ENCODE measurements around the gene IRAK1BP1. TPM values are rescaled to one million over a fixed set of nuclear protein-coding genes. Genes with fewer than 3 reads are reported as not detected.
"Not testable (repeated sequence)": the region's sequence is repeated elsewhere in the genome, so short reads cannot be mapped to it uniquely, and the experiment has no call there.

Gene IRAK1BP1
- polyA plus RNA-seq, 1 donor = 4.4 TPM

- Histone ChIP-seq H3K4me1 (ENCODE audit: control insufficient read depth, insufficient read depth, low read length) (no peaks in the 10 kb centered on the region), H3K36me3 (ENCODE audit: control insufficient read depth, insufficient read depth, low read length) (peaks cover 7% of the 10 kb centered on the region), H3K9me3 (ENCODE audit: control insufficient read depth, low read depth, low read length) (no peaks in the 10 kb centered on the region), H3K27me3 (ENCODE audit: control insufficient read depth, insufficient read depth, low read length) (no peaks in the 10 kb centered on the region), H3K27ac (ENCODE audit: low read length) (peak overlapping the region; percentile 74), H3K4me3 (ENCODE audit: low read length) (peak overlapping the region; percentile 91)
- 14% methylated on average over 3 of the region's 8 CpGs for whole genome bisulfite sequencing (ENCODE audit: insufficient coverage, low lambda C conversion rate)
- peak; percentile 2 to 11 for DNase-seq
Observed at GRCh38 chr6:78868116-78868515, 765 bp downstream of the IRAK1BP1 start.

GRCh38 chr6:78875505-78875904, 8.2 kb downstream of the IRAK1BP1 start:
- Histone ChIP-seq H3K4me3 (ENCODE audit: low read length) (no peak overlapping the region), H3K9me3 (ENCODE audit: control insufficient read depth, low read depth, low read length) (peaks cover 4% of the 10 kb centered on the region), H3K36me3 (ENCODE audit: control insufficient read depth, insufficient read depth, low read length) (peaks cover 7% of the 10 kb centered on the region), H3K27me3 (ENCODE audit: control insufficient read depth, insufficient read depth, low read length) (no peaks in the 10 kb centered on the region), H3K4me1 (ENCODE audit: control insufficient read depth, insufficient read depth, low read length) (no peaks in the 10 kb centered on the region), H3K27ac (ENCODE audit: low read length) (no peak overlapping the region)
- no peak for DNase-seq
- WGBS (ENCODE audit: insufficient coverage, low lambda C conversion rate) = no CpG with 5 or more reads among the region's 3 CpGs

DNA sequence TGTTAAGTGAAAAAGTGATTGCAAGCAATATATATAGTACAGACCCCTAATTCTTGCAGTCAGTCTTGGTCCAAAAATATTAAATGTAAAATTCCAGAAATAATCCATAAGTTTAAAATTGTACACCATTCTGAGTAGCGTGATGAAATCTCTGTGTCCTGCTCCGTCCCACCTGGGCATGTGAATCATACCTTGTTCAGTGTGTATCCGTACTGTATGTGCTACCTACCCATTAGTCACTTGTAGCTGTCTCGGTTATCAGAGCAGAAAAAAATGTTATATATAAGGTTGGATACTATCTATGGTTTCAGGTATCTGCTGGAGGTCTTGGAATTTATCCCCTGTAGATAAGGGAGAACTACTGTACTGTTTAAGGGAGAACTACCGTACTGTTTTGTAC, 16.3 kb downstream of the IRAK1BP1 start:
- no peaks in the 10 kb centered on the region for H3K4me1 ChIP-seq (ENCODE audit: control insufficient read depth, insufficient read depth, low read length)
- DNase-seq = no peak
- H3K4me3 ChIP-seq (ENCODE audit: low read length) = no peak overlapping the region
- H3K9me3 ChIP-seq (ENCODE audit: control insufficient read depth, low read depth, low read length) = no peaks in the 10 kb centered on the region
- WGBS (ENCODE audit: insufficient coverage, low lambda C conversion rate) = no CpG with 5 or more reads among the region's 5 CpGs
- no peaks in the 10 kb centered on the region for H3K36me3 ChIP-seq (ENCODE audit: control insufficient read depth, insufficient read depth, low read length)
- no peaks in the 10 kb centered on the region for H3K27me3 ChIP-seq (ENCODE audit: control insufficient read depth, insufficient read depth, low read length)
- no peak overlapping the region for H3K27ac ChIP-seq (ENCODE audit: low read length)

DNA sequence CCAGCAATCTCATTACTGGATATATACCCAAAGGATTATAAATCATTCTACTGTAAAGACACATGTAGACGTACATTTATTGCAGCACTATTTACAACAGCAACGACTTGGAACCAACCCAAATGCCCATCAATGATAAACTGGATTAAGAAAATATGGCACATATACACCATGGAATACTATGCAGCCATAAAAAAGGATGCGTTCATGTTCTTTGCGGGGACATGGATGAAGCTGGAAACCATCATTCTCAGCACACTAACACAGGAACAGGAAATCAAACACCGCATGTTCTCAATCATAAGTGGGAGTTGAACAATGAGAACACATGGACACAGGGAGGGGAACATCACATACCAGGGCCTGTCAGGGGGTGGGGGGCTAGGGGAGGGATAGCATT, 22.6 kb downstream of the IRAK1BP1 start:
- H3K27ac ChIP-seq (ENCODE audit: low read length); H3K4me3 ChIP-seq (ENCODE audit: low read length): not testable (repeated sequence)
- WGBS (ENCODE audit: insufficient coverage, low lambda C conversion rate) = 100% methylated on average over 1 of the region's 5 CpGs

GRCh38 chr6:78896227-78896626, 28.9 kb downstream of the IRAK1BP1 start:
- H3K4me3 ChIP-seq (ENCODE audit: low read length) = no peak overlapping the region

More for the DNA sequence above, 22.6 kb downstream of the IRAK1BP1 start:
- not testable (repeated sequence) for H3K9me3 ChIP-seq (ENCODE audit: control insufficient read depth, low read depth, low read length); H3K36me3 ChIP-seq (ENCODE audit: control insufficient read depth, insufficient read depth, low read length); H3K4me1 ChIP-seq (ENCODE audit: control insufficient read depth, insufficient read depth, low read length); H3K27me3 ChIP-seq (ENCODE audit: control insufficient read depth, insufficient read depth, low read length); DNase-seq

DNA sequence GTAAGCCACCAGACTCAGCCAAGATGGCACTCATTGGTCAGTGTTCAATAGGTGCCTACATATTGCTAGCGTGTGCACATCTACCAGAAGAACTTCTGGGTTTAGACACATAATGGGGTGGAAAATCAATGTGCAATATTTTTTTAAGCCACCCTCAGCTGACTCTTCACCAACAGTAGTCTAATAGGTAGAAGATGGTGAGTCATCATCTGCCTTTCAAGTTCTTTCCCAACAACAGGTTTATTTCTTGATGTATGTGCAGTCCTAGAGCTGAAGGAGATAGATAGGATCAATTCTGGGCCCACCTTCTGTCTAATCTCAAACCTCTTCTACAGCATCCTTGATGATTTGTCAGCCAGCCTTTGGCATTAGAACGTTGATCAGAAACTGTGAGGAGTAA, 41.3 kb downstream of the IRAK1BP1 start:
- DNase-seq = peak; percentile 12 to 14
- no peak overlapping the region for H3K4me3 ChIP-seq (ENCODE audit: low read length)
- no peak overlapping the region for H3K27ac ChIP-seq (ENCODE audit: low read length)
- H3K36me3 ChIP-seq (ENCODE audit: control insufficient read depth, insufficient read depth, low read length) = no peaks in the 10 kb centered on the region
- H3K4me1 ChIP-seq (ENCODE audit: control insufficient read depth, insufficient read depth, low read length) = peaks cover 10% of the 10 kb centered on the region
- H3K9me3 ChIP-seq (ENCODE audit: control insufficient read depth, low read depth, low read length) = no peaks in the 10 kb centered on the region
- H3K27me3 ChIP-seq (ENCODE audit: control insufficient read depth, insufficient read depth, low read length) = no peaks in the 10 kb centered on the region
- 80% methylated on average over 1 of the region's 2 CpGs for WGBS (ENCODE audit: insufficient coverage, low lambda C conversion rate)

More at GRCh38 chr6:78896227-78896626, 28.9 kb downstream of the IRAK1BP1 start:
- 88% methylated on average over 1 of the region's 2 CpGs for WGBS (ENCODE audit: insufficient coverage, low lambda C conversion rate)
- Histone ChIP-seq H3K9me3 (ENCODE audit: control insufficient read depth, low read depth, low read length) (peaks cover 4% of the 10 kb centered on the region), H3K4me1 (ENCODE audit: control insufficient read depth, insufficient read depth, low read length) (no peaks in the 10 kb centered on the region), H3K27ac (ENCODE audit: low read length) (no peak overlapping the region), H3K27me3 (ENCODE audit: control insufficient read depth, insufficient read depth, low read length) (no peaks in the 10 kb centered on the region), H3K36me3 (ENCODE audit: control insufficient read depth, insufficient read depth, low read length) (peaks cover 9% of the 10 kb centered on the region)
- no peak for DNase-seq

DNA sequence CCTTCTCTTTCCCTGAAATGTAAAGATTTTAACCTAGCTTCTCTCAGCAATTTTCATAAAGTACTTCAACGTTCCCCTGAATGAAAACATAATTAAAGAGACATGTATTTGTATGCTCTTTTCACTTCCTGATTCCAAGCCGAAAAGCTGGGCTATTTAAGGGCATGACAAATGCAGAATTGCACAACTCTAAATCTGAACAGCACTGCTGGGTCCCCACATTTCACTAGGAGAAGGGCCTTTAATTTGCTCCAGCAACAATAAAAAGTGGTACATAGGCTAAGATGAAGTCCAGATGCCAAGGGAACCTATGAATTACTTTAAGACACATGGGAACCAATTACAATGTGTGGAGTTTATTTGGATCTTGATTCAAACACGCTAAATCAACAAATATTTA, 42.0 kb downstream of the IRAK1BP1 start:
- no peaks in the 10 kb centered on the region for H3K27me3 ChIP-seq (ENCODE audit: control insufficient read depth, insufficient read depth, low read length)
- no peak overlapping the region for H3K4me3 ChIP-seq (ENCODE audit: low read length)
- WGBS (ENCODE audit: insufficient coverage, low lambda C conversion rate) = 100% methylated on average over 1 of the region's 3 CpGs
- H3K36me3 ChIP-seq (ENCODE audit: control insufficient read depth, insufficient read depth, low read length) = no peaks in the 10 kb centered on the region
- H3K9me3 ChIP-seq (ENCODE audit: control insufficient read depth, low read depth, low read length) = no peaks in the 10 kb centered on the region
- DNase-seq = peak in 1 of 2 donors; percentile 26
- peaks cover 10% of the 10 kb centered on the region for H3K4me1 ChIP-seq (ENCODE audit: control insufficient read depth, insufficient read depth, low read length)
- no peak overlapping the region for H3K27ac ChIP-seq (ENCODE audit: low read length)

DNA sequence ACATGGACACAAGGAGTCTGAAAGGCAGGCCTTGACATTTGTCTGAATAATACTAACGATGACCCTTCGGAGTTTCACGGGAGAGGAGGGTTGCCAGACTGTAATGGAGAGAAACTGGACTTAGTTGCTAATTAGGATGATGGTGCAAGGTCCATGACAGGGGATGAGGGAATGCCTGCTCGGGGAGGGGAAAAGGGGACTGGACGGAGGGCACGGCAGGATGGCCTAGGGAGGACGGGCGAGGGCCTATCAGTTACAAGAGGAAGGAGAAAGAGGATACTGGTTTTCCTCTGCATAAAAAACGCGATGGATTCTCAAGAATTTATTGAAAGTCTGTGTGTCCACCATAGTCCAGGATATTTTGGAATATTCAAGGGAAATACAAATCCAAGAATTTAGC, 42.7 kb downstream of the IRAK1BP1 start:
- peak; percentile 21 to 55 for DNase-seq
- Histone ChIP-seq H3K4me1 (ENCODE audit: control insufficient read depth, insufficient read depth, low read length) (peaks cover 10% of the 10 kb centered on the region), H3K4me3 (ENCODE audit: low read length) (peak overlapping the region; percentile 69), H3K9me3 (ENCODE audit: control insufficient read depth, low read depth, low read length) (no peaks in the 10 kb centered on the region), H3K27me3 (ENCODE audit: control insufficient read depth, insufficient read depth, low read length) (no peaks in the 10 kb centered on the region), H3K36me3 (ENCODE audit: control insufficient read depth, insufficient read depth, low read length) (no peaks in the 10 kb centered on the region), H3K27ac (ENCODE audit: low read length) (peak overlapping the region; percentile 90)
- WGBS (ENCODE audit: insufficient coverage, low lambda C conversion rate) = 40% methylated on average over 3 of the region's 10 CpGs

DNA sequence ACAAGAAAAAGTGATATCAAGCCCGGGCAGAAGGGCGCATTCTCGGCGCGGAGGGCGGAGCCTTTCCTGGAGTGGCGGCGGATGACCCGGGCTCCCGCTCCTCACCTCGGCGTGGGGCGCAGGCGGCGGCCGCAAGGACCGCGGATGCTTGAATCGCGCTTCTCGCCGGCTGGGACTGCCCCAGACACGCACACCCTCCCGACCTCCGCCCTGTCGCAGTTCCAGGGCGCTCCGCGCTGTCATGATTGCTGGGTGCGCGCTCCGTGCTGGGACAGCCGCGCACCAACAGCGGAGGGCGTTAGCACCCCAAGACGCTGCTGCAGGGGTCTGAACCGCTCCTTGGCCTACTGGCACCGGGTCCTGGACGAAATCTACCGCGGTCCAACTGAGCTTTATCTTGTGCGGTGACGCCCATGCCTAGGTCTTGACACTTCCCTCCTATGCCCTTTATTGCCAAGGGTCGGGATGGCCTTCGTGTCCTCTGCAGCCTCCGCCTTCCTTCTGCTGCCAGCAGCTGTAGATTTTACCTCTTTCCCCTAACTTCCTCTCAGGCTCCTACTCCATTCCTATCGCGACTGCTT, 43.3 kb downstream of the IRAK1BP1 start:
- peak; percentile 56 to 81 for DNase-seq
- peak overlapping the region; percentile 69 for H3K4me3 ChIP-seq (ENCODE audit: low read length)
- H3K4me1 ChIP-seq (ENCODE audit: control insufficient read depth, insufficient read depth, low read length) = peaks cover 10% of the 10 kb centered on the region
- WGBS (ENCODE audit: insufficient coverage, low lambda C conversion rate) = no CpG with 5 or more reads among the region's 49 CpGs
- H3K27ac ChIP-seq (ENCODE audit: low read length) = peak overlapping the region; percentile 90
- H3K36me3 ChIP-seq (ENCODE audit: control insufficient read depth, insufficient read depth, low read length) = no peaks in the 10 kb centered on the region
- H3K27me3 ChIP-seq (ENCODE audit: control insufficient read depth, insufficient read depth, low read length) = no peaks in the 10 kb centered on the region
- no peaks in the 10 kb centered on the region for H3K9me3 ChIP-seq (ENCODE audit: control insufficient read depth, low read depth, low read length)

DNA sequence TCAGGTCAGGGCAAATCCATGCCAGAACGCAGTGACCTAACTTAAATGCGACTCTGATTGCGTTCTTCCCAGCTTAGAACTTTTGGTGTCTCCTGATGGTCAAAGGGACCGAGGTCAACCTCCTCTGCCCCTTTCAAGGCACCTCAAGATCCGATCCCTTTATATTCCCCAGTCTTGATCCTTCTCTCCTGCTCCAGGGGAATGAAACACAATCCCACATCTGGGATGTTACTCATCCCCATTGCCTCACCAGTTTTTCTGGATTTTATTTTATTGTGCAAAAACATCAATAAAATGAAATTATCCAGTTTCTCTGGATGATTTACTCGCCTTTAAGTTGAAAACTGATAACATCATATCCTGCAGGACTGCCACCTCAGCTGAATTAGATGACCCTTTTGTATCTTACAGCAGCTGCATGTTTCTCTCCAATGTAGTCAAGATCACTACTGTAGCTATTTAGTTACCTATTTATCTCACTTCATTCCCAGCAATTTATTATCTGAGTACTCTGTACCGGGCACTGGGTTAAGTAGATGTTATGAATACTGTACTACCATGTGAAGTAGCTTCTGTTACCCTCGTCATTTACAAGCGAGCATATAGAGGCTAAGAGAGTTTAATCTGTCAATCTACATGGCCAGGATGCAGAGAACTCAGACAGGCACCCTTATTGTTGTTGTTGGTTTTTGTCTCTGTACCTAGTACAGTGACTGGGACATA, 44.0 kb downstream of the IRAK1BP1 start:
- peak overlapping the region; percentile 90 for H3K27ac ChIP-seq (ENCODE audit: low read length)
- H3K27me3 ChIP-seq (ENCODE audit: control insufficient read depth, insufficient read depth, low read length) = no peaks in the 10 kb centered on the region
- no peaks in the 10 kb centered on the region for H3K36me3 ChIP-seq (ENCODE audit: control insufficient read depth, insufficient read depth, low read length)
- no peaks in the 10 kb centered on the region for H3K9me3 ChIP-seq (ENCODE audit: control insufficient read depth, low read depth, low read length)
- WGBS (ENCODE audit: insufficient coverage, low lambda C conversion rate) = no CpG with 5 or more reads among the region's 9 CpGs
- DNase-seq = peak; percentile 70 to 88
- H3K4me1 ChIP-seq (ENCODE audit: control insufficient read depth, insufficient read depth, low read length) = peaks cover 10% of the 10 kb centered on the region
- peak overlapping the region; percentile 69 for H3K4me3 ChIP-seq (ENCODE audit: low read length)

Data from large intestine (tissue), 3 donors.